Astrocyte (in vitro differentiated cells and primary cell): ENCODE measurements around the gene CLDN20. TPM values are rescaled to one million over a fixed set of nuclear protein-coding genes. Genes with fewer than 3 reads are reported as not detected.
A peak's percentile ranks its signal among the peaks of the same experiment; 100 is the strongest.

Experiments
- DNase-seq: peaks from one replicate; pipeline ENCODE4 v3.0.0-alpha.2; 2010; ENCODE audit warnings: low read depth
- FAIRE-seq: peaks from 2 replicates; lab custom pipeline; 2011; peaks lifted over from hg19 to GRCh38; lab: Jason Lieb, UNC
- H2AFZ ChIP-seq: 2 replicates; pipeline ENCODE4 v1.6.0; 2012; ENCODE audit warnings: low read depth, low read length, inconsistent platforms
- H3K27ac ChIP-seq: 2 replicates; pipeline ENCODE4 v1.5.1; 2011; ENCODE audit warnings: low read depth, low read length, inconsistent platforms
- H3K27me3 ChIP-seq: 2 replicates; pipeline ENCODE4 v1.6.0; 2011; ENCODE audit warnings: low read length, inconsistent platforms; ENCODE audit not compliant: insufficient read depth
- H3K36me3 ChIP-seq: 2 replicates; pipeline ENCODE4 v1.5.1; 2011; ENCODE audit warnings: low read length, inconsistent platforms; ENCODE audit not compliant: insufficient read depth
- H3K4me1 ChIP-seq: 2 replicates; pipeline ENCODE4 v1.5.1; 2011; ENCODE audit warnings: low read length, inconsistent platforms; ENCODE audit not compliant: insufficient read depth
- H3K4me2 ChIP-seq: 2 replicates; pipeline ENCODE4 v1.6.0; 2012; ENCODE audit warnings: low read length, inconsistent platforms
- H3K4me3 ChIP-seq: 2 replicates; pipeline ENCODE4 v1.5.1; 2011; ENCODE audit warnings: low read depth, mild to moderate bottlenecking, low read length, inconsistent platforms; ENCODE audit not compliant: insufficient read depth
- H3K79me2 ChIP-seq: 2 replicates; pipeline ENCODE4 v1.6.0; 2012; ENCODE audit warnings: mild to moderate bottlenecking, low read length, inconsistent platforms; ENCODE audit not compliant: insufficient read depth
- H3K9ac ChIP-seq: 2 replicates; pipeline ENCODE4 v1.6.0; 2012; ENCODE audit warnings: mild to moderate bottlenecking, low read length, inconsistent platforms
- H3K9me3 ChIP-seq: 2 replicates; pipeline ENCODE4 v1.5.1; 2012; ENCODE audit warnings: low read depth, mild to moderate bottlenecking, low read length, inconsistent platforms; ENCODE audit not compliant: insufficient read depth
- H4K20me1 ChIP-seq: 2 replicates; pipeline ENCODE4 v1.6.0; 2012; ENCODE audit warnings: low read length, inconsistent platforms; ENCODE audit not compliant: insufficient read depth
- H3K27ac Mint-ChIP-seq: one replicate; pipeline ENCODE4 v1.8.0; 2021; ENCODE audit warnings: mild to moderate bottlenecking, mixed read lengths; ENCODE audit not compliant: unreplicated experiment
- H3K27me3 Mint-ChIP-seq: one replicate; pipeline ENCODE4 v1.8.0; 2021; ENCODE audit warnings: low read depth, mixed read lengths; ENCODE audit not compliant: unreplicated experiment
- H3K36me3 Mint-ChIP-seq: one replicate; pipeline ENCODE4 v1.8.0; 2021; ENCODE audit warnings: low read depth, mixed read lengths; ENCODE audit not compliant: unreplicated experiment
- H3K4me1 Mint-ChIP-seq: one replicate; pipeline ENCODE4 v1.8.0; 2021; ENCODE audit warnings: low read depth, mixed read lengths; ENCODE audit not compliant: unreplicated experiment
- H3K4me3 Mint-ChIP-seq: one replicate; pipeline ENCODE4 v1.8.0; 2021; ENCODE audit warnings: mild to moderate bottlenecking, moderate library complexity, mixed read lengths; ENCODE audit not compliant: unreplicated experiment
- H3K9me3 Mint-ChIP-seq: one replicate; pipeline ENCODE4 v1.8.0; 2021; ENCODE audit warnings: mild to moderate bottlenecking, mixed read lengths; ENCODE audit not compliant: unreplicated experiment
- CTCF ChIP-seq: IDR thresholded peaks from 2 replicates; pipeline ENCODE4 v1.5.1; 2011; ENCODE audit warnings: low read depth, mild to moderate bottlenecking, inconsistent platforms, low read length, moderate library complexity; ENCODE audit not compliant: insufficient read depth
- EZH2 ChIP-seq: IDR thresholded peaks from 2 replicates; pipeline ENCODE4 v1.6.1; 2012; ENCODE audit warnings: mild to moderate bottlenecking, low read length, inconsistent platforms; ENCODE audit not compliant: insufficient read depth
- total RNA-seq: library from RNA; stranded (reverse); gene quantifications from 2 replicates; pipeline ENCODE4 v1.2.1, GENCODE V29; 2021

Gene CLDN20
- total RNA-seq, 1 donor from 2014 or later, result not detected

GRCh38 chr6:155274106-155274505, 10.3 kb downstream of the CLDN20 start:
- H3K4me3 Mint-ChIP-seq, result no peak overlapping the region
- no peaks in the 10 kb centered on the region for H3K9me3 ChIP-seq
- no peaks in the 10 kb centered on the region for H3K27me3 ChIP-seq
- H3K79me2 ChIP-seq, result no peaks in the 10 kb centered on the region
- peak overlapping the region; percentile 61 for H3K4me2 ChIP-seq
- FAIRE-seq (no peak), DNase-seq (peak; percentile 62)
- H3K4me1 ChIP-seq, result peaks cover 34% of the 10 kb centered on the region
- H4K20me1 ChIP-seq, result no peaks in the 10 kb centered on the region
- peaks cover 2% of the 10 kb centered on the region for H3K36me3 ChIP-seq
- peak overlapping the region; percentile 32 for H3K9ac ChIP-seq
- no peaks in the 10 kb centered on the region for H3K36me3 Mint-ChIP-seq
- H3K9me3 Mint-ChIP-seq, result no peaks in the 10 kb centered on the region
- H3K4me3 ChIP-seq, result no peak overlapping the region
- peak overlapping the region; percentile 81 for H3K27ac Mint-ChIP-seq
- peak overlapping the region; percentile 70 for H3K27ac ChIP-seq
- H2AFZ ChIP-seq, result no peak overlapping the region
- TF ChIP-seq CTCF (no peak), EZH2 (no peak)
- H3K27me3 Mint-ChIP-seq, result no peaks in the 10 kb centered on the region
- H3K4me1 Mint-ChIP-seq, result peaks cover 20% of the 10 kb centered on the region

GRCh38 chr6:155274533-155274932, 10.7 kb downstream of the CLDN20 start:
- peak overlapping the region; percentile 70 for H3K27ac ChIP-seq
- peak; percentile 66 for FAIRE-seq
- Mint-ChIP-seq H3K9me3 (no peaks in the 10 kb centered on the region), H3K4me1 (peaks cover 20% of the 10 kb centered on the region), H3K27me3 (no peaks in the 10 kb centered on the region), H3K27ac (no peak overlapping the region), H3K36me3 (no peaks in the 10 kb centered on the region), H3K4me3 (no peak overlapping the region)
- H3K36me3 ChIP-seq, result peaks cover 2% of the 10 kb centered on the region
- peak overlapping the region; percentile 61 for H3K4me2 ChIP-seq
- no peak overlapping the region for H2AFZ ChIP-seq
- no peaks in the 10 kb centered on the region for H3K79me2 ChIP-seq
- H3K4me1 ChIP-seq, result peaks cover 34% of the 10 kb centered on the region
- H3K4me3 ChIP-seq, result no peak overlapping the region
- TF ChIP-seq CTCF (no peak), EZH2 (no peak)
- peak overlapping the region; percentile 32 for H3K9ac ChIP-seq
- no peaks in the 10 kb centered on the region for H4K20me1 ChIP-seq
- peak; percentile 73 for DNase-seq
- H3K9me3 ChIP-seq, result no peaks in the 10 kb centered on the region
- H3K27me3 ChIP-seq, result no peaks in the 10 kb centered on the region

- Histone ChIP-seq H3K9me3 (no peaks in the 10 kb centered on the region), H3K36me3 (no peaks in the 10 kb centered on the region), H3K27me3 (no peaks in the 10 kb centered on the region), H3K4me2 (peak overlapping the region; percentile 20), H2AFZ (no peak overlapping the region), H3K9ac (no peak overlapping the region), H4K20me1 (no peaks in the 10 kb centered on the region), H3K79me2 (no peaks in the 10 kb centered on the region), H3K4me3 (no peak overlapping the region), H3K4me1 (peaks cover 34% of the 10 kb centered on the region), H3K27ac (no peak overlapping the region)
- Mint-ChIP-seq H3K4me1 (peaks cover 20% of the 10 kb centered on the region), H3K27ac (no peak overlapping the region), H3K4me3 (no peak overlapping the region), H3K27me3 (no peaks in the 10 kb centered on the region), H3K9me3 (no peaks in the 10 kb centered on the region), H3K36me3 (peaks cover 4% of the 10 kb centered on the region)
- no peak for FAIRE-seq
- peak; percentile 45 for DNase-seq
- TF ChIP-seq EZH2 (no peak), CTCF (no peak)
These were observed 12.1 kb downstream of the CLDN20 start for GRCh38 chr6:155275808-155276480.
